ENCODE data around the gene OTOG.

OTOG gene

GRCh38 chr11:17538054-17538453 lies 9.0 kb upstream of the OTOG start:
- no peaks in the 10 kb centered on the region for H3K4me1 ChIP-seq (ENCODE audit: insufficient read depth, low read length)
- H3K4me2 ChIP-seq (ENCODE audit: insufficient read depth, low read length), result no peak overlapping the region
- H4K20me1 ChIP-seq (ENCODE audit: insufficient read depth, low read length), result no peaks in the 10 kb centered on the region
- no peak overlapping the region for H3K4me3 ChIP-seq (ENCODE audit: low read depth in 1 of 2, low read length in 2 of 2)
- H3K27me3 ChIP-seq (ENCODE audit: insufficient read depth, low read length, poor library complexity), result peaks cover 20% of the 10 kb centered on the region
- no peak for ATAC-seq (ENCODE audit: insufficient read depth, low read depth)
- no peak overlapping the region for H2AFZ ChIP-seq (ENCODE audit: low read depth, low read length)
- no peak overlapping the region for H3K27ac ChIP-seq (ENCODE audit: low read length)
- DNase-seq, result no peak
- H3K9me3 ChIP-seq (ENCODE audit: insufficient read depth, low read length, severe bottlenecking), result no peaks in the 10 kb centered on the region
- no peaks in the 10 kb centered on the region for H3K36me3 ChIP-seq (ENCODE audit: insufficient read depth, low read length)
- no peak for TF ChIP-seq EZH2 (IDR thresholded peaks at IDR 0.05; ENCODE audit: borderline replicate concordance, low read depth, low read length, severe bottlenecking)
- TF ChIP-seq CTCF (IDR thresholded peaks at IDR 0.05; ENCODE audit: borderline replicate concordance, extremely low read depth, low read length, poor library complexity, severe bottlenecking), result no peak
- H3K79me2 ChIP-seq (ENCODE audit: insufficient read depth, low read length), result no peaks in the 10 kb centered on the region
- H3K9ac ChIP-seq (ENCODE audit: low read depth, low read length), result no peak overlapping the region

- no peak overlapping the region for H3K27ac ChIP-seq (ENCODE audit: low read length)
- H3K36me3 ChIP-seq (ENCODE audit: insufficient read depth, low read length), result no peaks in the 10 kb centered on the region
- ATAC-seq (ENCODE audit: insufficient read depth, low read depth), result peak; percentile 49; the same call in 2 of the 3 replicates
- H3K9me3 ChIP-seq (ENCODE audit: insufficient read depth, low read length, severe bottlenecking), result no peaks in the 10 kb centered on the region
- no peak for DNase-seq
- no peak for TF ChIP-seq CTCF (IDR thresholded peaks at IDR 0.05; ENCODE audit: borderline replicate concordance, extremely low read depth, low read length, poor library complexity, severe bottlenecking)
- no peak for TF ChIP-seq EZH2 (IDR thresholded peaks at IDR 0.05; ENCODE audit: borderline replicate concordance, low read depth, low read length, severe bottlenecking)
- H2AFZ ChIP-seq (ENCODE audit: low read depth, low read length), result no peak overlapping the region
- H3K79me2 ChIP-seq (ENCODE audit: insufficient read depth, low read length), result no peaks in the 10 kb centered on the region
- H3K9ac ChIP-seq (ENCODE audit: low read depth, low read length), result no peak overlapping the region
- no peak overlapping the region for H3K4me2 ChIP-seq (ENCODE audit: insufficient read depth, low read length)
- no peaks in the 10 kb centered on the region for H3K4me1 ChIP-seq (ENCODE audit: insufficient read depth, low read length)
- H4K20me1 ChIP-seq (ENCODE audit: insufficient read depth, low read length), result no peaks in the 10 kb centered on the region
- H3K27me3 ChIP-seq (ENCODE audit: insufficient read depth, low read length, poor library complexity), result peaks cover 20% of the 10 kb centered on the region
- no peak overlapping the region for H3K4me3 ChIP-seq (ENCODE audit: low read depth in 1 of 2, low read length in 2 of 2)
Measured at GRCh38 chr11:17538731-17539130, 8.3 kb upstream of the OTOG start.

- H3K9ac ChIP-seq (ENCODE audit: low read depth, low read length), result no peak overlapping the region
- no peak overlapping the region for H3K4me3 ChIP-seq (ENCODE audit: low read depth in 1 of 2, low read length in 2 of 2)
- H3K36me3 ChIP-seq (ENCODE audit: insufficient read depth, low read length), result no peaks in the 10 kb centered on the region
- H3K4me1 ChIP-seq (ENCODE audit: insufficient read depth, low read length), result no peaks in the 10 kb centered on the region
- peaks cover 20% of the 10 kb centered on the region for H3K27me3 ChIP-seq (ENCODE audit: insufficient read depth, low read length, poor library complexity)
- ATAC-seq (ENCODE audit: insufficient read depth, low read depth), result no peak
- H3K9me3 ChIP-seq (ENCODE audit: insufficient read depth, low read length, severe bottlenecking), result no peaks in the 10 kb centered on the region
- H2AFZ ChIP-seq (ENCODE audit: low read depth, low read length), result no peak overlapping the region
- no peak overlapping the region for H3K4me2 ChIP-seq (ENCODE audit: insufficient read depth, low read length)
- DNase-seq, result no peak
- no peaks in the 10 kb centered on the region for H4K20me1 ChIP-seq (ENCODE audit: insufficient read depth, low read length)
- H3K79me2 ChIP-seq (ENCODE audit: insufficient read depth, low read length), result no peaks in the 10 kb centered on the region
- TF ChIP-seq EZH2 (IDR thresholded peaks at IDR 0.05; ENCODE audit: borderline replicate concordance, low read depth, low read length, severe bottlenecking) (no peak), CTCF (IDR thresholded peaks at IDR 0.05; ENCODE audit: borderline replicate concordance, extremely low read depth, low read length, poor library complexity, severe bottlenecking) (no peak)
- no peak overlapping the region for H3K27ac ChIP-seq (ENCODE audit: low read length)
Measured at GRCh38 chr11:17540807-17541206, 6.3 kb upstream of the OTOG start.
